ENCODE data around the gene DAPL1. TPM values are rescaled to one million over a fixed set of nuclear protein-coding genes. Genes with fewer than 3 reads are reported as not detected.

Gene DAPL1
- total and polyA plus RNA-seq, 2 donors (not counting 1 experiment from before 2014, with no cell fraction given): not detected

DNA sequence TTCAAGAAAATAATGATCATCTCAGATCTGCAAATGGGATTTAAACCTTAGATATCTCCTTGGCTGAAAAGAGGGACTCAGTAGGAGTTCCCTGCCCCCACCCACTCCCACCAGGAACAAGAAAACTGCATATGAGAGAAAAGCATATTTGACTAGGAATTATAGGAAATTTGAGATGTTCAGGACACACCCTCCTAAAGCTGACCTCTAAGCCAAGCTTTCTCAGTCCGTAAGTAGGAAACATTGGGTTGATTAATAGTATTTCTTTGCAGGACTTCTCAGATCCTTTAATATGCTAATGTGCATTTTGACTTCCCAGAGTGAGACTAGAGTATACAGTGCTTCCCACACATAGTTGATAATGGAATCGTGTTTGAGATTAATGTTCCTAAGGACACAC is 47.8 kb upstream of the DAPL1 start:
- Mint-ChIP-seq H3K4me3 (no peak overlapping the region), H3K9me3 (ENCODE audit: insufficient read depth) (no peaks in the 10 kb centered on the region), H3K27ac (no peak overlapping the region), H3K4me1 (no peaks in the 10 kb centered on the region), H3K27me3 (peaks cover 7% of the 10 kb centered on the region)
- intact Hi-C loops (cut with micrococcal nuclease): no loop called here
- no peak overlapping the region for H3K4me2 ChIP-seq (replicated peaks; ENCODE audit: low read depth, low read length, poor library complexity, severe bottlenecking)
- no peak overlapping the region for H3K4me3 ChIP-seq (ENCODE audit: control extremely low read depth in 1 of 5, extremely low read depth in 1 of 5, insufficient read depth in 1 of 5, low read depth in 2 of 5, low read length in 4 of 5)
- ChIA-PET CTCF (interaction anchor here (1.2 to 9.9 kb wide), 5 partner anchors 10 to 723 kb away, joined by 3 to 102 read pairs (median 46); no protein-coding TSS in a partner anchor), POLR2A (no interaction called here)
- H2AFZ ChIP-seq (ENCODE audit: insufficient read depth, low read depth, low read length, poor library complexity, severe bottlenecking): no peak overlapping the region
- TF ChIP-seq CTCF (IDR thresholded peaks at IDR 0.05): no peak
- TF ChIP-seq EZH2 (IDR thresholded peaks at IDR 0.05; ENCODE audit: borderline replicate concordance, insufficient read depth, low read depth, low read length, poor library complexity, severe bottlenecking): no peak
- no peaks in the 10 kb centered on the region for H3K36me3 ChIP-seq (replicated peaks in 1 of 2; ENCODE audit: control extremely low read depth in 1 of 2, control insufficient read depth in 1 of 2, extremely low read depth in 1 of 2, insufficient read depth in 2 of 2, low read length in 1 of 2)
- no peaks in the 10 kb centered on the region for H3K79me2 ChIP-seq (ENCODE audit: control insufficient read depth, insufficient read depth, low read length)
- H3K9ac ChIP-seq (ENCODE audit: low read length): no peak overlapping the region
- no peaks in the 10 kb centered on the region for H4K20me1 ChIP-seq (ENCODE audit: control insufficient read depth, insufficient read depth, low read length, poor library complexity, severe bottlenecking)
- WGBS (ENCODE audit: insufficient coverage): 71% methylated on average over 1 of the region's 2 CpGs
- no peak for DNase-seq
- no peaks in the 10 kb centered on the region for H3K4me1 ChIP-seq (ENCODE audit: control insufficient read depth in 2 of 2, insufficient read depth in 2 of 2, low read length in 2 of 2)
- peaks cover 0 to 10% (median 0%) of the 10 kb centered on the region in 4 experiments for H3K27me3 ChIP-seq (replicated peaks in 1 of 4; ENCODE audit: control extremely low read depth in 1 of 4, control insufficient read depth in 3 of 4, insufficient read depth in 4 of 4, low read length in 3 of 4)
- no peaks in the 10 kb centered on the region for H3K9me3 ChIP-seq (ENCODE audit: control extremely low read depth in 1 of 3, control insufficient read depth in 2 of 3, insufficient read depth in 1 of 3, low read length in 2 of 3)
- ATAC-seq (ENCODE audit: low read depth): no peak
- H3K27ac ChIP-seq (ENCODE audit: low read length in 2 of 2): no peak overlapping the region

DNA sequence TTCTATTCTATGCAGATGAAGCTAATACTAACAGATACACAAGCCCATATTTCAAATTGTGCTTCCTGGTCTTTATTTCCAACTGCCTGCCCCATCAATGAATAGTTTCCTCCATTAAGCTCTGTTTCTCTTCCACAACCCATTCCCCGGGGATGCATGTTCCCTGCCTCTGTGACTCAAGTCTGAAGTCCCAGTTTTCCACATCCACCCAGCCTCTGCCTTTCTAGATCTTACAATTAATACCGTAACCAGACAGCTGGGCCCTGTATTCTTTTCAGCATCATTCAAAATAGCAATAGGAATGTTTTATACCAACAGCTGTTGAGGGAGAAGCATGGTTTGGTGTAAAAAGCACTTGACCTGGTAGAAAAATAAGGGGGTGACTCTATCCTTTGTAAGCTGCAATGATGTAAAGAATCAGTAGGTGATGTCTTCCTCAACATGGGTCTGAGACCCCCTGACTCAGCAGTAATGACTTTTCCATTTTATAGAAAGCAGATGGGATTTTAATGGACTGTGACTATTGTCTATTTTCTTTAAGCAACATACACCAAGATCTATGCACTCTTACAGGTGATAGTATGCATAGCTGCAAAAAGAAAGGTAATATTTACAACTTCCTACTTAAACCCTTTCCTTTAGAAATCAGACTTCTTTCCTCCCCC is 46.1 kb upstream of the DAPL1 start:
- no CpG with 5 or more reads among the region's 2 CpGs for WGBS (ENCODE audit: insufficient coverage)
- ATAC-seq (ENCODE audit: low read depth): no peak
- DNase-seq: no peak
- intact Hi-C loops (cut with micrococcal nuclease): no loop called here
- peaks cover 0 to 10% (median 2%) of the 10 kb centered on the region in 4 experiments for H3K27me3 ChIP-seq (replicated peaks in 1 of 4; ENCODE audit: control extremely low read depth in 1 of 4, control insufficient read depth in 3 of 4, insufficient read depth in 4 of 4, low read length in 3 of 4)
- Mint-ChIP-seq H3K4me3 (no peak overlapping the region), H3K9me3 (ENCODE audit: insufficient read depth) (no peaks in the 10 kb centered on the region), H3K4me1 (no peaks in the 10 kb centered on the region), H3K27ac (no peak overlapping the region), H3K27me3 (peaks cover 11% of the 10 kb centered on the region)
- TF ChIP-seq EZH2 (IDR thresholded peaks at IDR 0.05; ENCODE audit: borderline replicate concordance, insufficient read depth, low read depth, low read length, poor library complexity, severe bottlenecking): no peak
- TF ChIP-seq CTCF (IDR thresholded peaks at IDR 0.05): no peak
- H2AFZ ChIP-seq (ENCODE audit: insufficient read depth, low read depth, low read length, poor library complexity, severe bottlenecking): no peak overlapping the region
- H3K9me3 ChIP-seq (ENCODE audit: control extremely low read depth in 1 of 3, control insufficient read depth in 2 of 3, insufficient read depth in 1 of 3, low read length in 2 of 3): no peaks in the 10 kb centered on the region
- ChIA-PET CTCF (interaction anchor here (0.6 to 9.9 kb wide), 5 partner anchors 9 to 726 kb away, joined by 3 to 106 read pairs (median 78); no protein-coding TSS in a partner anchor), POLR2A (interaction anchor here (0.6 kb wide), 1 partner anchor 724 kb away, joined by 3 read pairs; no protein-coding TSS in a partner anchor)
- no peaks in the 10 kb centered on the region for H3K4me1 ChIP-seq (ENCODE audit: control insufficient read depth in 2 of 2, insufficient read depth in 2 of 2, low read length in 2 of 2)
- H3K36me3 ChIP-seq (replicated peaks in 1 of 2; ENCODE audit: control extremely low read depth in 1 of 2, control insufficient read depth in 1 of 2, extremely low read depth in 1 of 2, insufficient read depth in 2 of 2, low read length in 1 of 2): no peaks in the 10 kb centered on the region
- no peak overlapping the region for H3K4me2 ChIP-seq (replicated peaks; ENCODE audit: low read depth, low read length, poor library complexity, severe bottlenecking)
- no peaks in the 10 kb centered on the region for H4K20me1 ChIP-seq (ENCODE audit: control insufficient read depth, insufficient read depth, low read length, poor library complexity, severe bottlenecking)
- no peak overlapping the region for H3K4me3 ChIP-seq (ENCODE audit: control extremely low read depth in 1 of 5, extremely low read depth in 1 of 5, insufficient read depth in 1 of 5, low read depth in 2 of 5, low read length in 4 of 5)
- no peak overlapping the region for H3K9ac ChIP-seq (ENCODE audit: low read length)
- no peak overlapping the region for H3K27ac ChIP-seq (ENCODE audit: low read length in 2 of 2)
- H3K79me2 ChIP-seq (ENCODE audit: control insufficient read depth, insufficient read depth, low read length): no peaks in the 10 kb centered on the region

Data from B cell (primary cell).